CD14-positive monocyte (primary cell): ENCODE measurements around the gene AGBL5. TPM values are rescaled to one million over a fixed set of nuclear protein-coding genes. Genes with fewer than 3 reads are reported as not detected.

ENCODE experiments used
- DNase-seq, 3 donors: peaks; one replicate each; pipeline ENCODE4 v3.0.0-alpha.2; 2011 to 2022
- H2AFZ ChIP-seq: 2 replicates; pipeline ENCODE4 v1.6.0; 2012; ENCODE audit warnings: mild to moderate bottlenecking, low read depth, low read length, inconsistent platforms; ENCODE audit not compliant: insufficient read depth, poor library complexity, severe bottlenecking
- H3K27ac ChIP-seq, 2 donors: 1 replicate in 1 of 2; 2 replicates in 1 of 2; pipeline ENCODE4 v1.5.1; 2012 to 2013; ENCODE audit warnings: low read length in 2 of 2, control low read depth in 1 of 2, inconsistent platforms in 1 of 2, low read depth in 1 of 2, mild to moderate bottlenecking in 1 of 2
- H3K27me3 ChIP-seq, 2 donors: one replicate each; pipeline versions ENCODE4 v1.6.0 to v1.6.1; 2011 to 2013; ENCODE audit warnings: low read length in 2 of 2; ENCODE audit not compliant: control insufficient read depth in 2 of 2, insufficient read depth in 2 of 2
- H3K36me3 ChIP-seq, 2 donors: replicated peaks in 1 of 2; 1 replicate in 1 of 2; 2 replicates in 1 of 2; pipeline versions ENCODE4 v1.5.1 to v1.6.1; 2012 to 2013; ENCODE audit warnings: low read length in 2 of 2, control low read depth in 1 of 2, inconsistent platforms in 1 of 2, mild to moderate bottlenecking in 1 of 2; ENCODE audit not compliant: insufficient read depth in 2 of 2, control insufficient read depth in 1 of 2
- H3K4me1 ChIP-seq, 2 donors: 1 replicate in 1 of 2; 2 replicates in 1 of 2; pipeline versions ENCODE4 v1.5.1 to v1.6.1; 2012 to 2013; ENCODE audit warnings: low read length in 2 of 2, control low read depth in 1 of 2, inconsistent platforms in 1 of 2, mild to moderate bottlenecking in 1 of 2, moderate library complexity in 1 of 2; ENCODE audit not compliant: insufficient read depth in 2 of 2, control insufficient read depth in 1 of 2
- H3K4me2 ChIP-seq: replicated peaks from 2 replicates; pipeline ENCODE3; 2012; ENCODE audit warnings: low read length, moderate library complexity, mild to moderate bottlenecking; ENCODE audit not compliant: poor library complexity, severe bottlenecking; ENCODE audit errors: extremely low read depth
- H3K4me3 ChIP-seq, 3 experiments: fragments of 200-600 bp in 1 of 3; sonication (generic) in 1 of 3; replicated peaks in 1 of 3; 1 replicate in 2 of 3; 2 replicates in 1 of 3; pipeline ENCODE4 v1.5.1; 2011 to 2013; ENCODE audit warnings: low read length in 3 of 3, mild to moderate bottlenecking in 3 of 3, control low read depth in 2 of 3, low read depth in 2 of 3, inconsistent platforms in 1 of 3, moderate library complexity in 1 of 3
- H3K79me2 ChIP-seq: 2 replicates; pipeline ENCODE4 v1.6.0; 2012; ENCODE audit warnings: mild to moderate bottlenecking, control low read depth, inconsistent platforms, low read length, moderate library complexity; ENCODE audit not compliant: insufficient read depth
- H3K9ac ChIP-seq: 2 replicates; pipeline ENCODE4 v1.6.0; 2017; ENCODE audit warnings: low read length, mild to moderate bottlenecking; ENCODE audit not compliant: insufficient read depth, poor library complexity, severe bottlenecking
- H3K9me3 ChIP-seq, 2 donors: replicated peaks in 1 of 2; 1 replicate in 1 of 2; 2 replicates in 1 of 2; pipeline versions ENCODE4 v1.5.1 to v1.6.1; 2012 to 2013; ENCODE audit warnings: low read length in 2 of 2, control low read depth in 1 of 2; ENCODE audit not compliant: control insufficient read depth in 1 of 2, insufficient read depth in 1 of 2
- H4K20me1 ChIP-seq: 2 replicates; pipeline ENCODE4 v1.6.0; 2012; ENCODE audit warnings: mild to moderate bottlenecking, low read length, control low read depth, moderate library complexity; ENCODE audit not compliant: insufficient read depth
- H3K27ac Mint-ChIP-seq, 7 donors: one replicate each; pipeline ENCODE4 v1.8.0; 2020; ENCODE audit warnings: mild to moderate bottlenecking in 7 of 7, mixed read lengths in 7 of 7, moderate library complexity in 6 of 7, inconsistent platforms in 2 of 7
- H3K27me3 Mint-ChIP-seq, 3 donors: one replicate each; pipeline ENCODE4 v1.8.0; 2021 to 2022; ENCODE audit warnings: low read depth in 3 of 3, mild to moderate bottlenecking in 3 of 3, mixed read lengths in 3 of 3, moderate library complexity in 3 of 3, inconsistent platforms in 1 of 3
- H3K36me3 Mint-ChIP-seq, 2 donors: one replicate each; pipeline ENCODE4 v1.8.0; 2020; ENCODE audit warnings: mixed read lengths in 2 of 2, inconsistent platforms in 1 of 2, mild to moderate bottlenecking in 1 of 2
- H3K4me1 Mint-ChIP-seq: one replicate; pipeline ENCODE4 v1.8.0; 2020; ENCODE audit warnings: mild to moderate bottlenecking, mixed read lengths
- H3K4me3 Mint-ChIP-seq, 2 donors: one replicate each; pipeline ENCODE4 v1.8.0; 2020; ENCODE audit warnings: mild to moderate bottlenecking in 2 of 2, mixed read lengths in 2 of 2, moderate library complexity in 1 of 2
- H3K9me3 Mint-ChIP-seq, 7 donors: one replicate each; pipeline ENCODE4 v1.8.0; 2020 to 2022; ENCODE audit warnings: mixed read lengths in 7 of 7, mild to moderate bottlenecking in 6 of 7, moderate library complexity in 6 of 7, inconsistent platforms in 2 of 7
- CTCF ChIP-seq: fragments of 200-600 bp; IDR thresholded peaks from one replicate; pipeline ENCODE4 v1.8.0; 2022; ENCODE audit warnings: antibody characterized with exemption, mild to moderate bottlenecking
- WGBS: methylation state at CpG from one replicate; pipeline ENCODE4 v1.1.5; 2013; ENCODE audit warnings: missing lambda C conversion rate; ENCODE audit not compliant: insufficient coverage; 5-methylcytosine and 5-hydroxymethylcytosine counted together
- intact Hi-C, 2 donors: fragments of 100-400 bp; cut with micrococcal nuclease; formaldehyde crosslinking; loops; one replicate each; pipeline versions ENCODE4 v1.15.0 to v1.15.1; 2023
- polyA plus RNA-seq, 3 donors: library from polyadenylated mRNA; depleted of rRNA in 1 of 3; unstranded in 2 of 3; stranded (reverse) in 1 of 3; fragments of 300-500 nt in 2 of 3; fragments of >200 nt in 1 of 3; fragmentation: Illumina TruSeq in 2 of 3; gene quantifications; 1 replicate in 2 of 3; 2 replicates in 1 of 3; pipeline ENCODE4 v1.2.3, GENCODE V29; 2012 to 2021

AGBL5 gene
- polyA plus RNA-seq, 3 donors: 4.4 to 4.8 (median 4.6) TPM

- Histone ChIP-seq H3K4me2 (no peak overlapping the region), H2AFZ (no peak overlapping the region), H3K4me3 (no peak overlapping the region), H3K9me3 (no peaks in the 10 kb centered on the region), H3K27ac (no peak overlapping the region), H3K79me2 (no peaks in the 10 kb centered on the region), H3K9ac (no peak overlapping the region), H3K36me3 (no peaks in the 10 kb centered on the region), H3K4me1 (peaks cover 11 to 15% of the 10 kb centered on the region in 2 donors), H3K27me3 (peaks cover 2% of the 10 kb centered on the region in 2 donors), H4K20me1 (no peaks in the 10 kb centered on the region)
- H3K4me3 Mint-ChIP-seq: no peak overlapping the region
- no peak for TF ChIP-seq CTCF
- no peak for DNase-seq
- no peak overlapping the region for H3K27ac Mint-ChIP-seq
- peaks cover 29% of the 10 kb centered on the region for H3K4me1 Mint-ChIP-seq
- WGBS: no CpG with 5 or more reads among the region's 8 CpGs
- intact Hi-C loops: no loop called here
- peaks cover 0 to 12% (median 8%) of the 10 kb centered on the region in 3 donors for H3K27me3 Mint-ChIP-seq
- H3K36me3 Mint-ChIP-seq: no peaks in the 10 kb centered on the region
- H3K9me3 Mint-ChIP-seq: peaks cover 0 to 7% (median 0%) of the 10 kb centered on the region in 7 donors
Measured at GRCh38 chr2:27007416-27008374, 43.8 kb upstream of the AGBL5 start.

- Mint-ChIP-seq H3K4me3 (no peak overlapping the region), H3K36me3 (no peaks in the 10 kb centered on the region), H3K9me3 (peaks cover 0 to 7% (median 0%) of the 10 kb centered on the region in 7 donors), H3K4me1 (peaks cover 26% of the 10 kb centered on the region), H3K27me3 (peaks cover 2 to 12% (median 12%) of the 10 kb centered on the region in 3 donors), H3K27ac (peak overlapping the region in 1 of 7 donors; percentile 37)
- no peak for TF ChIP-seq CTCF
- DNase-seq: no peak
- Histone ChIP-seq H3K79me2 (no peaks in the 10 kb centered on the region), H3K27me3 (peaks cover 2% of the 10 kb centered on the region in 2 donors), H3K36me3 (no peaks in the 10 kb centered on the region), H3K4me2 (no peak overlapping the region), H3K27ac (no peak overlapping the region), H3K9ac (no peak overlapping the region), H3K4me1 (peaks cover 11 to 15% of the 10 kb centered on the region in 2 donors), H2AFZ (no peak overlapping the region), H3K9me3 (no peaks in the 10 kb centered on the region), H3K4me3 (no peak overlapping the region), H4K20me1 (no peaks in the 10 kb centered on the region)
- 80% methylated on average over 1 of the region's 4 CpGs for WGBS
- intact Hi-C loops: no loop called here
Measured at GRCh38 chr2:27008678-27009077, 42.8 kb upstream of the AGBL5 start.
